CD14-positive monocyte (primary cell): ENCODE data around the gene CD36. TPM values are rescaled to one million over a fixed set of nuclear protein-coding genes. Genes with fewer than 3 reads are reported as not detected.

Source experiments
- DNase-seq, 3 donors: peaks; one replicate each; pipeline ENCODE4 v3.0.0-alpha.2; 2011 to 2022
- H2AFZ ChIP-seq: 2 replicates; pipeline ENCODE4 v1.6.0; 2012; ENCODE audit warnings: mild to moderate bottlenecking, low read depth, low read length, inconsistent platforms; ENCODE audit not compliant: insufficient read depth, poor library complexity, severe bottlenecking
- H3K27ac ChIP-seq, 2 donors: 1 replicate in 1 of 2; 2 replicates in 1 of 2; pipeline ENCODE4 v1.5.1; 2012 to 2013; ENCODE audit warnings: low read length in 2 of 2, control low read depth in 1 of 2, inconsistent platforms in 1 of 2, low read depth in 1 of 2, mild to moderate bottlenecking in 1 of 2
- H3K27me3 ChIP-seq, 2 donors: one replicate each; pipeline versions ENCODE4 v1.6.0 to v1.6.1; 2011 to 2013; ENCODE audit warnings: low read length in 2 of 2; ENCODE audit not compliant: control insufficient read depth in 2 of 2, insufficient read depth in 2 of 2
- H3K36me3 ChIP-seq, 2 donors: replicated peaks in 1 of 2; 1 replicate in 1 of 2; 2 replicates in 1 of 2; pipeline versions ENCODE4 v1.5.1 to v1.6.1; 2012 to 2013; ENCODE audit warnings: low read length in 2 of 2, control low read depth in 1 of 2, inconsistent platforms in 1 of 2, mild to moderate bottlenecking in 1 of 2; ENCODE audit not compliant: insufficient read depth in 2 of 2, control insufficient read depth in 1 of 2
- H3K4me1 ChIP-seq, 2 donors: 1 replicate in 1 of 2; 2 replicates in 1 of 2; pipeline versions ENCODE4 v1.5.1 to v1.6.1; 2012 to 2013; ENCODE audit warnings: low read length in 2 of 2, control low read depth in 1 of 2, inconsistent platforms in 1 of 2, mild to moderate bottlenecking in 1 of 2, moderate library complexity in 1 of 2; ENCODE audit not compliant: insufficient read depth in 2 of 2, control insufficient read depth in 1 of 2
- H3K4me2 ChIP-seq: replicated peaks from 2 replicates; pipeline ENCODE3; 2012; ENCODE audit warnings: low read length, moderate library complexity, mild to moderate bottlenecking; ENCODE audit not compliant: poor library complexity, severe bottlenecking; ENCODE audit errors: extremely low read depth
- H3K4me3 ChIP-seq, 3 experiments: fragments of 200-600 bp in 1 of 3; sonication (generic) in 1 of 3; replicated peaks in 1 of 3; 1 replicate in 2 of 3; 2 replicates in 1 of 3; pipeline ENCODE4 v1.5.1; 2011 to 2013; ENCODE audit warnings: low read length in 3 of 3, mild to moderate bottlenecking in 3 of 3, control low read depth in 2 of 3, low read depth in 2 of 3, inconsistent platforms in 1 of 3, moderate library complexity in 1 of 3
- H3K79me2 ChIP-seq: 2 replicates; pipeline ENCODE4 v1.6.0; 2012; ENCODE audit warnings: mild to moderate bottlenecking, control low read depth, inconsistent platforms, low read length, moderate library complexity; ENCODE audit not compliant: insufficient read depth
- H3K9ac ChIP-seq: 2 replicates; pipeline ENCODE4 v1.6.0; 2017; ENCODE audit warnings: low read length, mild to moderate bottlenecking; ENCODE audit not compliant: insufficient read depth, poor library complexity, severe bottlenecking
- H3K9me3 ChIP-seq, 2 donors: replicated peaks in 1 of 2; 1 replicate in 1 of 2; 2 replicates in 1 of 2; pipeline versions ENCODE4 v1.5.1 to v1.6.1; 2012 to 2013; ENCODE audit warnings: low read length in 2 of 2, control low read depth in 1 of 2; ENCODE audit not compliant: control insufficient read depth in 1 of 2, insufficient read depth in 1 of 2
- H4K20me1 ChIP-seq: 2 replicates; pipeline ENCODE4 v1.6.0; 2012; ENCODE audit warnings: mild to moderate bottlenecking, low read length, control low read depth, moderate library complexity; ENCODE audit not compliant: insufficient read depth
- H3K27ac Mint-ChIP-seq, 7 donors: one replicate each; pipeline ENCODE4 v1.8.0; 2020; ENCODE audit warnings: mild to moderate bottlenecking in 7 of 7, mixed read lengths in 7 of 7, moderate library complexity in 6 of 7, inconsistent platforms in 2 of 7
- H3K27me3 Mint-ChIP-seq, 3 donors: one replicate each; pipeline ENCODE4 v1.8.0; 2021 to 2022; ENCODE audit warnings: low read depth in 3 of 3, mild to moderate bottlenecking in 3 of 3, mixed read lengths in 3 of 3, moderate library complexity in 3 of 3, inconsistent platforms in 1 of 3
- H3K36me3 Mint-ChIP-seq, 2 donors: one replicate each; pipeline ENCODE4 v1.8.0; 2020; ENCODE audit warnings: mixed read lengths in 2 of 2, inconsistent platforms in 1 of 2, mild to moderate bottlenecking in 1 of 2
- H3K4me1 Mint-ChIP-seq: one replicate; pipeline ENCODE4 v1.8.0; 2020; ENCODE audit warnings: mild to moderate bottlenecking, mixed read lengths
- H3K4me3 Mint-ChIP-seq, 2 donors: one replicate each; pipeline ENCODE4 v1.8.0; 2020; ENCODE audit warnings: mild to moderate bottlenecking in 2 of 2, mixed read lengths in 2 of 2, moderate library complexity in 1 of 2
- H3K9me3 Mint-ChIP-seq, 7 donors: one replicate each; pipeline ENCODE4 v1.8.0; 2020 to 2022; ENCODE audit warnings: mixed read lengths in 7 of 7, mild to moderate bottlenecking in 6 of 7, moderate library complexity in 6 of 7, inconsistent platforms in 2 of 7
- WGBS: methylation state at CpG from one replicate; pipeline ENCODE4 v1.1.5; 2013; ENCODE audit warnings: missing lambda C conversion rate; ENCODE audit not compliant: insufficient coverage; 5-methylcytosine and 5-hydroxymethylcytosine counted together
- intact Hi-C, 2 donors: fragments of 100-400 bp; cut with micrococcal nuclease; formaldehyde crosslinking; loops; one replicate each; pipeline versions ENCODE4 v1.15.0 to v1.15.1; 2023
- polyA plus RNA-seq, 3 donors: library from polyadenylated mRNA; depleted of rRNA in 1 of 3; unstranded in 2 of 3; stranded (reverse) in 1 of 3; fragments of 300-500 nt in 2 of 3; fragments of >200 nt in 1 of 3; fragmentation: Illumina TruSeq in 2 of 3; gene quantifications; 1 replicate in 2 of 3; 2 replicates in 1 of 3; pipeline ENCODE4 v1.2.3, GENCODE V29; 2012 to 2021
- TF ChIP-seq, protein P1 (sequence below): fragments of 200-600 bp; IDR thresholded peaks from one replicate; pipeline ENCODE4 v1.8.0; 2022; ENCODE audit warnings: antibody characterized with exemption, mild to moderate bottlenecking

The CD36 gene
- polyA plus RNA-seq, 3 donors, result 735 to 1,210 (median 1,135) TPM

- no peak for DNase-seq
- H3K27me3 ChIP-seq, result no peaks in the 10 kb centered on the region
- H3K9me3 Mint-ChIP-seq, result peaks cover 0 to 3% (median 0%) of the 10 kb centered on the region in 7 donors
These were observed 13.7 kb upstream of the CD36 start for GRCh38 chr7:80624763-80625162.

DNA sequence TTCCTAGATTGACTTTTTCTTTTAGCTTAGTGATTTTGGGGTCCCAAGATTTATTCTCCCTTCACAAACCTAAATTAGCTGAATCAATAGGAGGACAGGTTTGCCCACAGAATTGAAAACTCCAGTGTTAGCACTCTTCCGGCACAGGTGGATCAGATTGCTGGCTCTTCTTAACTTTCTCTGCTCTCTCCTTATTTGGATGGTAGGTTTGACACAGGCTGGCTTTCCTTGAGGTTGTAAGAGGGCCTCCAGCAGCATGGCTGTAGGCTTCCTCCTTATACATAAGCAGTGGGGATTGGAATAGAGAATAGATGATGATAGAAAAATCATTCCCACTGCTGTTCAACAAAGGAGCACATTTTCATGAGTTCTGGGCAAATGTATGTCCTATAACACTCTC lies 9.4 kb upstream of the CD36 start:
- DNase-seq, result no peak
- no CpG with 5 or more reads among the region's 1 CpG for WGBS
- Histone ChIP-seq H3K4me2 (no peak overlapping the region), H3K9ac (no peak overlapping the region), H3K4me1 (peaks cover 19 to 35% of the 10 kb centered on the region in 2 donors), H2AFZ (no peak overlapping the region), H4K20me1 (no peaks in the 10 kb centered on the region), H3K36me3 (no peaks in the 10 kb centered on the region), H3K27ac (no peak overlapping the region), H3K79me2 (peaks cover 6% of the 10 kb centered on the region), H3K9me3 (no peaks in the 10 kb centered on the region), H3K27me3 (no peaks in the 10 kb centered on the region), H3K4me3 (no peak overlapping the region)
- Mint-ChIP-seq H3K36me3 (no peaks in the 10 kb centered on the region), H3K9me3 (peaks cover 0 to 2% (median 0%) of the 10 kb centered on the region in 7 donors), H3K4me1 (peaks cover 35% of the 10 kb centered on the region), H3K27ac (no peak overlapping the region), H3K4me3 (no peak overlapping the region), H3K27me3 (no peaks in the 10 kb centered on the region)
- TF ChIP-seq, protein P1, sequence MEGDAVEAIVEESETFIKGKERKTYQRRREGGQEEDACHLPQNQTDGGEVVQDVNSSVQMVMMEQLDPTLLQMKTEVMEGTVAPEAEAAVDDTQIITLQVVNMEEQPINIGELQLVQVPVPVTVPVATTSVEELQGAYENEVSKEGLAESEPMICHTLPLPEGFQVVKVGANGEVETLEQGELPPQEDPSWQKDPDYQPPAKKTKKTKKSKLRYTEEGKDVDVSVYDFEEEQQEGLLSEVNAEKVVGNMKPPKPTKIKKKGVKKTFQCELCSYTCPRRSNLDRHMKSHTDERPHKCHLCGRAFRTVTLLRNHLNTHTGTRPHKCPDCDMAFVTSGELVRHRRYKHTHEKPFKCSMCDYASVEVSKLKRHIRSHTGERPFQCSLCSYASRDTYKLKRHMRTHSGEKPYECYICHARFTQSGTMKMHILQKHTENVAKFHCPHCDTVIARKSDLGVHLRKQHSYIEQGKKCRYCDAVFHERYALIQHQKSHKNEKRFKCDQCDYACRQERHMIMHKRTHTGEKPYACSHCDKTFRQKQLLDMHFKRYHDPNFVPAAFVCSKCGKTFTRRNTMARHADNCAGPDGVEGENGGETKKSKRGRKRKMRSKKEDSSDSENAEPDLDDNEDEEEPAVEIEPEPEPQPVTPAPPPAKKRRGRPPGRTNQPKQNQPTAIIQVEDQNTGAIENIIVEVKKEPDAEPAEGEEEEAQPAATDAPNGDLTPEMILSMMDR, result no peak
- intact Hi-C loops, result no loop called here

More at GRCh38 chr7:80624763-80625162, 13.7 kb upstream of the CD36 start:
- TF ChIP-seq, protein P1, result no peak
- H3K9ac ChIP-seq, result no peak overlapping the region
- H4K20me1 ChIP-seq, result no peaks in the 10 kb centered on the region
- no peak overlapping the region for H3K4me3 ChIP-seq
- Mint-ChIP-seq H3K4me1 (peaks cover 38% of the 10 kb centered on the region), H3K4me3 (no peak overlapping the region), H3K27ac (peak overlapping the region in 1 of 7 donors; percentile 5), H3K36me3 (no peaks in the 10 kb centered on the region), H3K27me3 (no peaks in the 10 kb centered on the region)
- intact Hi-C loops, result no loop called here
- H3K36me3 ChIP-seq, result no peaks in the 10 kb centered on the region
- no CpG with 5 or more reads among the region's 1 CpG for WGBS
- no peak overlapping the region for H2AFZ ChIP-seq
- H3K79me2 ChIP-seq, result no peaks in the 10 kb centered on the region
- H3K9me3 ChIP-seq, result no peaks in the 10 kb centered on the region
- H3K4me2 ChIP-seq, result no peak overlapping the region
- H3K27ac ChIP-seq, result no peak overlapping the region
- H3K4me1 ChIP-seq, result peaks cover 39 to 46% of the 10 kb centered on the region in 2 donors
